SU-DHL-6 (cell line): ENCODE measurements around the gene HIVEP3.

Experiments
- CTCF ChIP-seq: fragments of 200-600 bp; sonication (generic); IDR thresholded peaks from one replicate; pipeline ENCODE4 v1.5.1; 2017; ENCODE audit warnings: antibody characterized with exemption, mild to moderate bottlenecking, low read length, moderate library complexity; ENCODE audit not compliant: insufficient read depth, poor library complexity, severe bottlenecking
- EZH2phosphoT487 ChIP-seq: fragments of 200-600 bp; sonication (generic), shearing (Covaris generic); conservative IDR thresholded peaks from 2 replicates; pipeline ENCODE4 v1.6.1; 2018; ENCODE audit warnings: mild to moderate bottlenecking, antibody characterized with exemption, low read length, moderate library complexity, mixed read lengths

GRCh38 chr1:41528106-41528505 lies 390.6 kb downstream of the HIVEP3 start:
- no peak for TF ChIP-seq CTCF
- no peak for TF ChIP-seq EZH2phosphoT487
